KMS-11 (cell line): ENCODE measurements around the gene TENM3.

Experiments used
- H2AFZ ChIP-seq: fragments of 200-600 bp; sonication (generic); 2 replicates; pipeline ENCODE4 v1.6.1; 2016; ENCODE audit warnings: antibody characterized with exemption, mixed run types, low read depth
- H3K27ac ChIP-seq: fragments of 200-600 bp; sonication (generic); 2 replicates; pipeline ENCODE4 v1.6.1; 2016; ENCODE audit warnings: mild to moderate bottlenecking, mixed run types
- H3K27me3 ChIP-seq: fragments of 200-600 bp; sonication (generic); 2 replicates; pipeline ENCODE4 v1.6.1; 2017; ENCODE audit warnings: mild to moderate bottlenecking, low read depth, mixed run types, moderate library complexity; ENCODE audit not compliant: insufficient read depth
- H3K36me3 ChIP-seq: fragments of 200-600 bp; sonication (generic); 2 replicates; pipeline ENCODE4 v1.6.1; 2017; ENCODE audit warnings: mild to moderate bottlenecking, mixed run types; ENCODE audit not compliant: insufficient read depth
- H3K4me1 ChIP-seq: fragments of 200-600 bp; sonication (generic); 2 replicates; pipeline ENCODE4 v1.6.1; 2016; ENCODE audit warnings: mild to moderate bottlenecking, low read depth, mixed run types; ENCODE audit not compliant: poor library complexity, severe bottlenecking
- H3K4me2 ChIP-seq: fragments of 200-600 bp; sonication (generic); 2 replicates; pipeline ENCODE4 v1.7.0; 2016; ENCODE audit warnings: mild to moderate bottlenecking, mixed run types
- H3K4me3 ChIP-seq: fragments of 200-600 bp; sonication (generic); IDR thresholded peaks from 2 replicates; pipeline ENCODE4 v1.6.1; 2017; ENCODE audit warnings: low read depth, low read length, mixed read lengths; ENCODE audit not compliant: insufficient read depth
- H3K79me2 ChIP-seq: fragments of 200-600 bp; sonication (generic); 2 replicates; pipeline ENCODE4 v1.6.1; 2016; ENCODE audit warnings: low read depth, mixed run types; ENCODE audit not compliant: insufficient read depth
- H3K9ac ChIP-seq: fragments of 200-600 bp; sonication (generic); 2 replicates; pipeline ENCODE4 v1.6.1; 2016; ENCODE audit warnings: mild to moderate bottlenecking, mixed run types
- H4K20me1 ChIP-seq: fragments of 200-600 bp; sonication (generic); 2 replicates; pipeline ENCODE4 v1.6.1; 2016; ENCODE audit warnings: mild to moderate bottlenecking, mixed run types; ENCODE audit not compliant: insufficient read depth
- CTCF ChIP-seq: fragments of 200-600 bp; sonication (generic); conservative IDR thresholded peaks from 2 replicates; pipeline ENCODE4 v1.6.1; 2017; ENCODE audit warnings: low read depth, mild to moderate bottlenecking, antibody characterized with exemption, low read length, moderate library complexity, mixed read lengths

TENM3 gene

GRCh38 chr4:182839256-182839655 lies 596.1 kb downstream of the TENM3 start:
- Histone ChIP-seq H4K20me1 (no peaks in the 10 kb centered on the region), H3K36me3 (no peaks in the 10 kb centered on the region), H3K4me2 (no peak overlapping the region)

GRCh38 chr4:182840108-182840507 lies 596.9 kb downstream of the TENM3 start:
- H3K9ac ChIP-seq = no peak overlapping the region
- no peaks in the 10 kb centered on the region for H3K27me3 ChIP-seq
- H3K27ac ChIP-seq = no peak overlapping the region
- no peak overlapping the region for H3K4me2 ChIP-seq
- H3K79me2 ChIP-seq = no peaks in the 10 kb centered on the region
- no peaks in the 10 kb centered on the region for H3K36me3 ChIP-seq
- no peak overlapping the region for H3K4me3 ChIP-seq
- no peak overlapping the region for H2AFZ ChIP-seq
- no peaks in the 10 kb centered on the region for H3K4me1 ChIP-seq
- no peak for TF ChIP-seq CTCF
- H4K20me1 ChIP-seq = no peaks in the 10 kb centered on the region

More at GRCh38 chr4:182839256-182839655, 596.1 kb downstream of the TENM3 start:
- H3K79me2 ChIP-seq = no peaks in the 10 kb centered on the region
- H3K9ac ChIP-seq = no peak overlapping the region
- H2AFZ ChIP-seq = no peak overlapping the region
- H3K4me1 ChIP-seq = no peaks in the 10 kb centered on the region
- no peaks in the 10 kb centered on the region for H3K27me3 ChIP-seq
- H3K27ac ChIP-seq = no peak overlapping the region
- H3K4me3 ChIP-seq = no peak overlapping the region
- no peak for TF ChIP-seq CTCF

GRCh38 chr4:182842104-182842600 lies 599.0 kb downstream of the TENM3 start:
- no peak overlapping the region for H3K9ac ChIP-seq
- no peak overlapping the region for H2AFZ ChIP-seq
- H3K4me3 ChIP-seq = no peak overlapping the region
- no peak overlapping the region for H3K4me2 ChIP-seq
- H3K36me3 ChIP-seq = no peaks in the 10 kb centered on the region
- TF ChIP-seq CTCF = no peak
- H3K79me2 ChIP-seq = no peaks in the 10 kb centered on the region
- no peaks in the 10 kb centered on the region for H4K20me1 ChIP-seq
- H3K27ac ChIP-seq = no peak overlapping the region
- no peaks in the 10 kb centered on the region for H3K4me1 ChIP-seq
- no peaks in the 10 kb centered on the region for H3K27me3 ChIP-seq

- Histone ChIP-seq H3K36me3 (no peaks in the 10 kb centered on the region), H4K20me1 (no peaks in the 10 kb centered on the region), H3K4me1 (no peaks in the 10 kb centered on the region), H3K27me3 (no peaks in the 10 kb centered on the region), H3K4me3 (no peak overlapping the region), H3K79me2 (no peaks in the 10 kb centered on the region), H3K27ac (no peak overlapping the region), H3K9ac (no peak overlapping the region), H2AFZ (no peak overlapping the region), H3K4me2 (no peak overlapping the region)
- no peak for TF ChIP-seq CTCF
These were observed 599.7 kb downstream of the TENM3 start for GRCh38 chr4:182842759-182843390.
